ENCODE results near the gene PCSK9.
A peak's percentile ranks its signal among the peaks of the same experiment; 100 is the strongest.

PCSK9 gene

DNA sequence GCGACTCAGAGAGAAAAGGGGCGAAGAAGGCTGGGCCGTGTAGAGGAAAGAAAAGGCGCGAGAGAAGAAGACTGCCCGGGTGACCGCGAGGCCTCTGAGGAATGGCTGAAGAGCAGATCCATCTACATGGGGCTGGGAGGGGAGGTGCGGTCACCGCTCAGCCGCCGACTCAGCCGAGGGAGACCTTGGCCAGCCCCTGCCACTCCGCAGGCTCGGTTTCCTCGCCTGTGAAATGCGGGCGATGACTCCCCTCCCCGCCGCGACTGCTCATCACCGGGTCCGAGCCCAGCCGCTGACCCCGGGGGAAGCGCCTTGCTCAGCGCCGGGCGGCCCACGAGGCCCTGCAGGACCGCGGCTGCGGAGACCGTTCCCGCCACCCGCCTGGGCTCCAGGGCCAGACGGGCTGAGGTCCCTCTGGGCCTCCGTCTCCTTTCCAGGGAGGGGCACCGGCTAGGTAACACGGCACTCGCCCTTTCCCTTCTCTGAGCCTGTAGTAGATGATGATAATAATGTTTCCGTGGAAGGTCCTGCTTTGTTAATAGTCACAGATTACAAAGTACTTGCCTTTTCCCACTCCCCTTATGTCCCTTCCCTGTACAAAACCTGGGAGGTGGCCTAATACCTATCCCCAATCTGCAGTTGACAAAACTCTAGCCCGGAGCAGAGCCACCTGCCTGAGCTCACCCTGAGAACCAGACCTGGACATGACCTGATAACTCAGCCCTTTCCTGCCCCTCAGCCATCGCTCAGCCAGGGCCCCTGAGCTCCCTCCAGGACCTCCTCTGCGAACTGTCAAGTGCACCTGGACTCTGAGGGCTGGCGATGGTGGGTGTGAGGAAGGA, 42.3 kb upstream of the PCSK9 start:
- DNase-seq, result no peak
- Histone ChIP-seq H3K36me3 (ENCODE audit: control insufficient read depth, insufficient read depth, low read length) (no peaks in the 10 kb centered on the region), H3K27ac (ENCODE audit: insufficient read depth, low read length, poor library complexity, severe bottlenecking) (no peak overlapping the region), H3K9me3 (ENCODE audit: control insufficient read depth, low read length) (no peaks in the 10 kb centered on the region), H3K4me1 (ENCODE audit: control insufficient read depth, insufficient read depth, low read length, poor library complexity, severe bottlenecking) (peaks cover 12% of the 10 kb centered on the region), H3K4me3 (ENCODE audit: insufficient read depth, low read depth, low read length, poor library complexity, severe bottlenecking) (peak overlapping the region; percentile 23), H3K27me3 (replicated peaks; ENCODE audit: control insufficient read depth, insufficient read depth, low read length, poor library complexity, severe bottlenecking) (peaks cover 15% of the 10 kb centered on the region)

DNA sequence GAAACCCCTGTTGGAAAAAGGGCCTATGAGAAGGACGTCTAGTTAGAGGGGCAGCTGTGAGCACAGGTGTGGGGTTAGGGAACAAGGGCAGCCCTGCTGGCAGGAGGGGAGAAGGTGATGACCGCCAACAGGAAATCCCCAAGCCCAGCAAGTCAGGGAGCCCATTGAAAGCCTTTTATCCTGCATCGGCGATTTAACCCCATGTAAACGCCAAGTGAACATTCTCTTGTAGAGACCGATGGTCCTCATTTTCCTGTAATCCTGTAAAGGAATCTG, 41.7 kb upstream of the PCSK9 start:
- peaks cover 15% of the 10 kb centered on the region for H3K27me3 ChIP-seq (replicated peaks; ENCODE audit: control insufficient read depth, insufficient read depth, low read length, poor library complexity, severe bottlenecking)
- no peak for DNase-seq
- no peak overlapping the region for H3K27ac ChIP-seq (ENCODE audit: insufficient read depth, low read length, poor library complexity, severe bottlenecking)
- H3K9me3 ChIP-seq (ENCODE audit: control insufficient read depth, low read length), result no peaks in the 10 kb centered on the region
- peaks cover 12% of the 10 kb centered on the region for H3K4me1 ChIP-seq (ENCODE audit: control insufficient read depth, insufficient read depth, low read length, poor library complexity, severe bottlenecking)
- H3K36me3 ChIP-seq (ENCODE audit: control insufficient read depth, insufficient read depth, low read length), result no peaks in the 10 kb centered on the region
- no peak overlapping the region for H3K4me3 ChIP-seq (ENCODE audit: insufficient read depth, low read depth, low read length, poor library complexity, severe bottlenecking)

DNA sequence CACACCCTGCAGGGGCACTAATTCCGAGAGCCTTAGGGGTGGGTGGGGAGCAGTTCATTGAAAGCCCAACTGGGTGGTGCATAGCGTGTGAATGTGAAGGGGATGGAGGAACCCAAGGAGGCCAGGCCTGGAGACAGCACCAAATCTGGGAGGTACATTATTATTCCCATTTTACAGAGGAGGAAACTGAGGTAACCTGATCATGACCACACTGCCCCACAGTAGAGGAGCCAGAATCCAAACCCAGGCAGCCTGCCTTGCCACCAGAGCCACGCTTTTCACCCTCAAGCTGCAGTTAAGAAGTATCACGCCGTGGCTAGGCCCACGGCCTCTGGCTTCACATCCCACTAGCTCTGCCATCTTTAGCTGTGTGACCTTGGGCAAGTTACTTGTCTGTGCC, 41.2 kb upstream of the PCSK9 start:
- Histone ChIP-seq H3K4me1 (ENCODE audit: control insufficient read depth, insufficient read depth, low read length, poor library complexity, severe bottlenecking) (peaks cover 12% of the 10 kb centered on the region), H3K27ac (ENCODE audit: insufficient read depth, low read length, poor library complexity, severe bottlenecking) (no peak overlapping the region), H3K36me3 (ENCODE audit: control insufficient read depth, insufficient read depth, low read length) (no peaks in the 10 kb centered on the region), H3K27me3 (replicated peaks; ENCODE audit: control insufficient read depth, insufficient read depth, low read length, poor library complexity, severe bottlenecking) (peaks cover 15% of the 10 kb centered on the region), H3K9me3 (ENCODE audit: control insufficient read depth, low read length) (no peaks in the 10 kb centered on the region), H3K4me3 (ENCODE audit: insufficient read depth, low read depth, low read length, poor library complexity, severe bottlenecking) (no peak overlapping the region)
- DNase-seq, result no peak

DNA sequence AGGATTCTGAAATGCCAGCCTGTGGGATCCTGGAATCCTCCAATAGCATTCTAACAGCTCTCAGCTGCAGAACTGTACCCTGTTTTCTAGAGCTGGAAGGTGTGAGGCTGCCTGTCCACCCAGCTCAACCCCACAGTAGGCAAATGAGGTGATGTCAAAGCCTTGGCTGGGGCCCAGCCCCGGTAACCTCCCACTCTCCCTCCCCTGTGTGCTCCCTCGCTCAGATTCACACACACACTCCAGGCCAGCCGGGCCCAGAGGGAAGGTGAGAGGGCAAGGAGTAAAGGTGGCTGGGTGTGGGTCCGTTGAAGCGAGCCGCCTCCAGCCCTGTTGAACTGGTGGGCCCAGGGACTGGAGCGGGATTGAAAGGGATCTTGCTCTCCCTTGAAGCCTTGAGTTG, 40.7 kb upstream of the PCSK9 start, which contains the start of gene BSND:
Gene BSND (plus strand): TSS at position 257 of the 400 bp plus-strand sequence. CDS start 254 bp downstream, outside the sequence.
- Histone ChIP-seq H3K27ac (ENCODE audit: insufficient read depth, low read length, poor library complexity, severe bottlenecking) (no peak within 1 kb of the TSS), H3K36me3 (ENCODE audit: control insufficient read depth, insufficient read depth, low read length) (no peaks in the 10 kb centered on the region), H3K4me1 (ENCODE audit: control insufficient read depth, insufficient read depth, low read length, poor library complexity, severe bottlenecking) (peaks cover 12% of the 10 kb centered on the region), H3K9me3 (ENCODE audit: control insufficient read depth, low read length) (no peaks in the 10 kb centered on the region), H3K4me3 (ENCODE audit: insufficient read depth, low read depth, low read length, poor library complexity, severe bottlenecking) (no peak within 1 kb of the TSS), H3K27me3 (replicated peaks; ENCODE audit: control insufficient read depth, insufficient read depth, low read length, poor library complexity, severe bottlenecking) (peaks cover 15% of the 10 kb centered on the region)
- DNase-seq, result no peak

DNA sequence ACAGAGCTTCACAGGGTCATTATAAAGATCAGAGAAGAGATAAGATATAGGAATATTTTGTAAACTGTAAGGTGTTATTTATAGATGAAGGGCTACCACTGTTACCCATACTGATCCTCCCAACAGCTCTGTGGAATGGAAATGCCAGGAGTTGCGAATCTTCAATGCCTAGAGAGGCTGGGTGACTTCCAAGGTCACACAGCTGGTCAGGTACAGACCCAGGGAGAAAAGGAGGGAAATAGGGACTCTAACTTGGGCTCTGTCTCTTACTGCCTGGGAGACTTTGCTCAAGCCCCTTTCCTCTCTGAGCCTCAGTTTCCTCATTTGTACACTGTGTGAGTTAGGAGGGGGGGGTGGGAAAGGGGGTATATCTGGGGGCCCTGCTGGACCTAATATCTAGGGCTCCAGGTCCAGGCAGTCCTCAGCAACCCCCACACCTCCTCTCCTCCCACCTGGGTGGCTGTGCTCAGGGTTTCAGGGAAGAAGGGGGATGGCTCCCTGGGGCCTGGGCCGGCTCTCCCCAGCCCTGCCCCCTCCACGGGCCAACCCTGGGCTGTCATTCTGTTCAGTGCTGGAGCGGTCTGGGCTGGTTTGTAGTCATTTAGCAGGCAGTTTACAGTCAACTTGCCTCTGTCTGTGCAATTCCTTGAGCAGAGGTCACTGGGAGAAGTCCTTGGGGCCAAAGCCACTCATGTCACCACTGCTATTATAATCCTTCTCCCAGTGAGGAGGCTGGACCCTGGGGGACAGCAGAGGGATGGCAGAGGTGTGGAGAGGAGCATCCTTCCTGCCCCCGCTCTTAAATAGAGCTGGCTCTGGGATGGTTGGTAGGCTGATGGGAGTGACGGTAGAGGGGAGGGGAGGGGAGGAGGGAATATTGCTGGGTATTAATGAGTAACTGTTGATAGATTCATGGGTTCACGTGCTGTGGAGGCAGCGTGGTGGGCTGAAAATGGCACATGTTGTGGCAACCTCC, 39.0 kb upstream of the PCSK9 start:
- Histone ChIP-seq H3K27ac (ENCODE audit: insufficient read depth, low read length, poor library complexity, severe bottlenecking) (no peak overlapping the region), H3K9me3 (ENCODE audit: control insufficient read depth, low read length) (no peaks in the 10 kb centered on the region), H3K36me3 (ENCODE audit: control insufficient read depth, insufficient read depth, low read length) (no peaks in the 10 kb centered on the region), H3K4me3 (ENCODE audit: insufficient read depth, low read depth, low read length, poor library complexity, severe bottlenecking) (no peak overlapping the region), H3K27me3 (replicated peaks; ENCODE audit: control insufficient read depth, insufficient read depth, low read length, poor library complexity, severe bottlenecking) (peaks cover 15% of the 10 kb centered on the region), H3K4me1 (ENCODE audit: control insufficient read depth, insufficient read depth, low read length, poor library complexity, severe bottlenecking) (peaks cover 12% of the 10 kb centered on the region)
- DNase-seq, result no peak

DNA sequence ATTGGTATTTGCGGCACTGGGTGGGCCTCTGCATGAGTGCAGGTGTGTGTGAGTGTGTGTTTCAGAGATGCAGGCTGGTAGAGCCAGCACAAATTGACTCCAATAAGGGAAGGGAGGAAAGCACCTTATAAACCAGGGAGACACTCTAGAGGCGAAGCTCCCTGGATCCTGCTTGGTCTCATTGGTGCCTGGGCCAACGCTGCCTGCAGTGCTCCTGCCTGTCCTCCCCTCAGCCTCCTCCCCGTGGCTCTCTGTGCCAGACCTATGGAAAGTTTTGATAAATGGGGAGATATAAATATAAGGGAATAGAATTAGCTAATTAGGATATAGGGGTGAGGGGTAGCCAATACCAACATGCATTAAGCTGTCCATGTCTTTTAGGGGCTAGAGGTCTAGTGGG, 38.0 kb upstream of the PCSK9 start:
- no peaks in the 10 kb centered on the region for H3K36me3 ChIP-seq (ENCODE audit: control insufficient read depth, insufficient read depth, low read length)
- no peak for DNase-seq
- H3K9me3 ChIP-seq (ENCODE audit: control insufficient read depth, low read length), result no peaks in the 10 kb centered on the region
- peaks cover 8% of the 10 kb centered on the region for H3K4me1 ChIP-seq (ENCODE audit: control insufficient read depth, insufficient read depth, low read length, poor library complexity, severe bottlenecking)
- peaks cover 15% of the 10 kb centered on the region for H3K27me3 ChIP-seq (replicated peaks; ENCODE audit: control insufficient read depth, insufficient read depth, low read length, poor library complexity, severe bottlenecking)
- no peak overlapping the region for H3K4me3 ChIP-seq (ENCODE audit: insufficient read depth, low read depth, low read length, poor library complexity, severe bottlenecking)
- no peak overlapping the region for H3K27ac ChIP-seq (ENCODE audit: insufficient read depth, low read length, poor library complexity, severe bottlenecking)

DNA sequence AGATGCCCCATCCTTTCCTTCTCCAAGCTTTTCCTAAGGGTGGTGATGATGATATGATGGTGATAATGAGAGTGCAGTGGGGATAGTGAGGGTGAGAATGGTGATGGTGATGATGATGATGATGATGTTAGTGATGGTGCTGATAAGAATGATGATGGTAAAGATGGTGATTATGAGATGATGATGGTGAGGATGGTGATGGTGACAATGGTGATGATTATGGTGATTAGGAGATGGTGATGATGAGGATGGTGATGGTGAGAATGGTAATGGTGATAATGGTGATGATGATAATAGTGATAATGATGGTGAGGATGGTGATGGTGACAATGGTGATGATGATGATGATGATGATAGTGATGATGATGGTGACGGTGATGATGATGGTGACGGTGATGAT, 36.7 kb upstream of the PCSK9 start:
- H3K27ac ChIP-seq (ENCODE audit: insufficient read depth, low read length, poor library complexity, severe bottlenecking), result no peak overlapping the region
- no peaks in the 10 kb centered on the region for H3K36me3 ChIP-seq (ENCODE audit: control insufficient read depth, insufficient read depth, low read length)
- DNase-seq, result no peak
- no peak overlapping the region for H3K4me3 ChIP-seq (ENCODE audit: insufficient read depth, low read depth, low read length, poor library complexity, severe bottlenecking)
- no peaks in the 10 kb centered on the region for H3K9me3 ChIP-seq (ENCODE audit: control insufficient read depth, low read length)
- H3K27me3 ChIP-seq (replicated peaks; ENCODE audit: control insufficient read depth, insufficient read depth, low read length, poor library complexity, severe bottlenecking), result peaks cover 5% of the 10 kb centered on the region
- no peaks in the 10 kb centered on the region for H3K4me1 ChIP-seq (ENCODE audit: control insufficient read depth, insufficient read depth, low read length, poor library complexity, severe bottlenecking)

DNA sequence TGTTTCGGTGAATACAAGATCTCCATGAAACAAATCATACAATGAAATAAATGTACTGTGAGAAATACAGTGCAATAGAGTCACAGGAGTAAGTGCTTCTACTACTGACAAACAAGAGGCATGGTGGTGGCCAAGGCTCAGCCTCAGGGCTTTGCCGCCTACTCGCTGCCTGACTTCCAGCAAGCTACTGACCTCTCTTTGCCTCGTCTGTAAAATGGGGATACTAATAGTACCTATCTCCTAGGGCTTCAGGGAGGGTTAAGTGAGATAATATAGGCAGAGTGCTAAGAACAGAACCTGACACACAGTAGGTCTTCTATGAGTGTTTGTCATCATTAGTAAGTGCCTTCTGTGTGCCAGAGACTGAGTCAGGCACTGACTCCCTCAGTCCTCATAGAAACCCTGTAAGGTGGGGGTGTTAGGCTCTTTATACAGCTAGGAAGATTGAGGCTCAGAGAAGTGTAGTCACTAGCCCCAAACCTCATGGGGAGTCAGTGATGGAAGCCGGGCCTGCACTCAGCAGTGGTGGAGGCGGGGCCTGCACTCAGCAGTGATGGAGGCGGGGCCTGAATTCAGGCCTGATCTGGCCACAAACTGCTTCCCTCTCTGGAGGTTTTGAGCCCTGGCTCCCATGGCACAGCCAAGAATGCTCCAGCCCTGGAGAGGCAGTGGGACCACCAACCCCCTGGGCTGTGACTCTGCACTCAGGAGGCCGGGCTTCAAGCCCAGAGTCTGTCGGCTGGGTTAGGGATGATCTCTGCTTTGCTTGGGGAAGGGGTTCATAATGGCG, 33.8 kb upstream of the PCSK9 start:
- no peaks in the 10 kb centered on the region for H3K36me3 ChIP-seq (ENCODE audit: control insufficient read depth, insufficient read depth, low read length)
- no peaks in the 10 kb centered on the region for H3K9me3 ChIP-seq (ENCODE audit: control insufficient read depth, low read length)
- H3K4me3 ChIP-seq (ENCODE audit: insufficient read depth, low read depth, low read length, poor library complexity, severe bottlenecking), result no peak overlapping the region

DNA sequence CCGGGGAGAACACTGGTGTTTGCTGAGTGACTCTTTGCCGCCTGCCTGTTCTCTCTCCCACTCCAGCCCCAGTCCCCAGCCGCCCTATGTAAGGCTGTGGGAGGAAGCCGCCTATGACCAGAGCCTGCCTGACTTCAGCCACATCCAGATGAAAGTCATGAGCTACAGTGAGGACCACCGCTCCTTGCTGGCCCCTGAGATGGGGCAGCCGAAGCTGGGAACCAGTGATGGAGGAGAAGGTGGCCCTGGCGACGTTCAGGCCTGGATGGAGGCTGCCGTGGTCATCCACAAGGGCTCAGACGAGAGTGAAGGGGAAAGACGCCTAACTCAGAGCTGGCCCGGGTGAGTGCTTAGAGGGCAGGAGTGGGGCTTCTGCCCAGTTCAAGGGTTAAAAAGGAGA, 32.4 kb upstream of the PCSK9 start:
- Histone ChIP-seq H3K4me1 (ENCODE audit: control insufficient read depth, insufficient read depth, low read length, poor library complexity, severe bottlenecking) (no peaks in the 10 kb centered on the region), H3K4me3 (ENCODE audit: insufficient read depth, low read depth, low read length, poor library complexity, severe bottlenecking) (no peak overlapping the region), H3K27ac (ENCODE audit: insufficient read depth, low read length, poor library complexity, severe bottlenecking) (no peak overlapping the region), H3K27me3 (replicated peaks; ENCODE audit: control insufficient read depth, insufficient read depth, low read length, poor library complexity, severe bottlenecking) (no peaks in the 10 kb centered on the region), H3K9me3 (ENCODE audit: control insufficient read depth, low read length) (no peaks in the 10 kb centered on the region), H3K36me3 (ENCODE audit: control insufficient read depth, insufficient read depth, low read length) (no peaks in the 10 kb centered on the region)
- DNase-seq, result no peak

More for the DNA sequence above, 33.8 kb upstream of the PCSK9 start:
- H3K27ac ChIP-seq (ENCODE audit: insufficient read depth, low read length, poor library complexity, severe bottlenecking), result no peak overlapping the region
- no peaks in the 10 kb centered on the region for H3K27me3 ChIP-seq (replicated peaks; ENCODE audit: control insufficient read depth, insufficient read depth, low read length, poor library complexity, severe bottlenecking)
- no peaks in the 10 kb centered on the region for H3K4me1 ChIP-seq (ENCODE audit: control insufficient read depth, insufficient read depth, low read length, poor library complexity, severe bottlenecking)
- no peak for DNase-seq
